Measurements from ENCODE around the gene AKR1E2.

- TF ChIP-seq, protein P1, sequence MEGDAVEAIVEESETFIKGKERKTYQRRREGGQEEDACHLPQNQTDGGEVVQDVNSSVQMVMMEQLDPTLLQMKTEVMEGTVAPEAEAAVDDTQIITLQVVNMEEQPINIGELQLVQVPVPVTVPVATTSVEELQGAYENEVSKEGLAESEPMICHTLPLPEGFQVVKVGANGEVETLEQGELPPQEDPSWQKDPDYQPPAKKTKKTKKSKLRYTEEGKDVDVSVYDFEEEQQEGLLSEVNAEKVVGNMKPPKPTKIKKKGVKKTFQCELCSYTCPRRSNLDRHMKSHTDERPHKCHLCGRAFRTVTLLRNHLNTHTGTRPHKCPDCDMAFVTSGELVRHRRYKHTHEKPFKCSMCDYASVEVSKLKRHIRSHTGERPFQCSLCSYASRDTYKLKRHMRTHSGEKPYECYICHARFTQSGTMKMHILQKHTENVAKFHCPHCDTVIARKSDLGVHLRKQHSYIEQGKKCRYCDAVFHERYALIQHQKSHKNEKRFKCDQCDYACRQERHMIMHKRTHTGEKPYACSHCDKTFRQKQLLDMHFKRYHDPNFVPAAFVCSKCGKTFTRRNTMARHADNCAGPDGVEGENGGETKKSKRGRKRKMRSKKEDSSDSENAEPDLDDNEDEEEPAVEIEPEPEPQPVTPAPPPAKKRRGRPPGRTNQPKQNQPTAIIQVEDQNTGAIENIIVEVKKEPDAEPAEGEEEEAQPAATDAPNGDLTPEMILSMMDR (IDR thresholded peaks at IDR 0.05) = no peak
- TF ChIP-seq POLR2AphosphoS5 (IDR thresholded peaks at IDR 0.05) = no peak
Measured at GRCh38 chr10:4806534-4806933, 19.5 kb upstream of the AKR1E2 start.

All from upper lobe of left lung (tissue), 4 donors.